ENCODE data around the gene PAF1. TPM values are rescaled to one million over a fixed set of nuclear protein-coding genes. Genes with fewer than 3 reads are reported as not detected.

PAF1 gene
- total RNA-seq, 1 donor from 2014 or later = 36.2 TPM

DNA sequence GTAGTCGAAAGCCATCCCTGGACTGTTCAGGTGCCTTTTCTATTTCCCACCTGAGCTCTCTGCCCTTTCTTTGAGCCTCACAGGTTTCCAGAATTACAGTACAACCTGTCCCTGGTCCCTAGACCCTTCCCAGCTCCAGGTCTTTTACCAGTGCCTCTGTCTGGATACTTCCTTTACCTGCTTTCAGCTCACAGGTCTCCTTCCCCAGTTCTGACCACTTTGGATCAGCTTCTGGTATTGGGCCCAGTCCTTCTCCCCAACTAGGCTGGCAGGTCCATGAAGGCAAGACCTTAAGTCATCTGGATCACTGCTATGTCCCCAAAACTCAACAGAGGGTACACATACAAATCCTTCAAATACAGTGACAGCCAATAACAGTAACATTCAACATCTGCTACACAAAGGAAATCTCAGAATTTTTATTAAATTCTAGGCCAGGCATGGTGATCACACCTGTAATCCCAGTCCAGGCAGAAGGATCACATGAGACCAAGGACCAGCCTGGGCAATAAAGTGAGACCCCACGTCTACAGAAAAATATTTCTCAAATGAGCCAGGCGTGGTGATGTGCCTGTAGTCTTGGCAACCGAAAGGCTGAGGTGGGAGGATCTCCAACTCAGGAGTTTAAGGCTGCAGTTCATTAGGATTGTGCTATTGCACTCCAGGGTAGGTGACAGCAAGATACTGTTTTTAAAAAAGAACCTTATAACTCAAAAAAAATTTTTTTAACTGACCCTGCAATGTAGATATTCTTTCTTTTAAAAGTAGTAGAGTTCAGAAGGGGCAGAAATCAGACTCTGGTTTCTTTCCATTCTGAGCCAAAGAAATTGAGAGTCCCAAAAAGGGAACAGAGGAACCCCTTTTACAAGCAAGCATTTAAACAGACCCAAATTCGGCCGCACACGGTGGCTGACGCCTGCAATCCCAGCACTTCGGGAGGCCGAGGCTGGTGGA, 43.5 kb upstream of the PAF1 start:
- Mint-ChIP-seq H3K4me1 (ENCODE audit: low read depth, unreplicated experiment) (peaks cover 8% of the 10 kb centered on the region), H3K36me3 (ENCODE audit: unreplicated experiment) (no peaks in the 10 kb centered on the region), H3K27me3 (ENCODE audit: unreplicated experiment) (peaks cover 9% of the 10 kb centered on the region), H3K9me3 (ENCODE audit: unreplicated experiment) (peaks cover 7% of the 10 kb centered on the region), H3K4me3 (ENCODE audit: unreplicated experiment) (peak overlapping the region; percentile 98), H3K27ac (ENCODE audit: unreplicated experiment) (no peak overlapping the region)
- DNase-seq = no peak
- TF ChIP-seq, protein P1, sequence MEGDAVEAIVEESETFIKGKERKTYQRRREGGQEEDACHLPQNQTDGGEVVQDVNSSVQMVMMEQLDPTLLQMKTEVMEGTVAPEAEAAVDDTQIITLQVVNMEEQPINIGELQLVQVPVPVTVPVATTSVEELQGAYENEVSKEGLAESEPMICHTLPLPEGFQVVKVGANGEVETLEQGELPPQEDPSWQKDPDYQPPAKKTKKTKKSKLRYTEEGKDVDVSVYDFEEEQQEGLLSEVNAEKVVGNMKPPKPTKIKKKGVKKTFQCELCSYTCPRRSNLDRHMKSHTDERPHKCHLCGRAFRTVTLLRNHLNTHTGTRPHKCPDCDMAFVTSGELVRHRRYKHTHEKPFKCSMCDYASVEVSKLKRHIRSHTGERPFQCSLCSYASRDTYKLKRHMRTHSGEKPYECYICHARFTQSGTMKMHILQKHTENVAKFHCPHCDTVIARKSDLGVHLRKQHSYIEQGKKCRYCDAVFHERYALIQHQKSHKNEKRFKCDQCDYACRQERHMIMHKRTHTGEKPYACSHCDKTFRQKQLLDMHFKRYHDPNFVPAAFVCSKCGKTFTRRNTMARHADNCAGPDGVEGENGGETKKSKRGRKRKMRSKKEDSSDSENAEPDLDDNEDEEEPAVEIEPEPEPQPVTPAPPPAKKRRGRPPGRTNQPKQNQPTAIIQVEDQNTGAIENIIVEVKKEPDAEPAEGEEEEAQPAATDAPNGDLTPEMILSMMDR (IDR thresholded peaks at IDR 0.05; ENCODE audit: partially characterized antibody, unreplicated experiment) = no peak

DNA sequence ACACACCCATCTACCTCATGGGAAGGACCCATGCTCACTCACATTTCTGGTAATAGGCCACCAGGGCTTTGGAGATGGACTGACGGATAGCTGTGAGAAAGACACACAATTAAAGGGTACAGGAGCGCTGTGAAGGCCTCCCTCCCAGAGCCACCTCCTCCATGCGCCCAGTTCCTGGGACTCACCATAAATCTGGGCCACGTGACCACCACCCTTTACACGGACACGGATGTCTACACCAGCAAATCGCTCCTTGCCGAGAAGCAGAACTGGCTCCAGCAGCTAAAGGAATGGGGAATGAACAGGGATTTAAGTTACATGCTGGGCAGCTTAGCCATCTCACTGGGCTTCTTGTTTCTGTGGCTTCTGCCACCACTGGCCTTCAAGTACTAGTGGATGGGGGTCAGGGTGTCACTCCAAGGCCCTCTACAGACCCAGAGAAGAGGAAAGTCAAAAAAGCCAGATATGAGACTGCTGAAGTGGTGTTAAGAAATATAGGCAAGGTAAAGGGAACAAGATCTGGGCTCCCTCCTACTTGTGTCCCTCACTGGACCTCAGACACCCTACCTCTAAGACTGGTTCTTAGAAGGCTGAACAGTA, 42.7 kb upstream of the PAF1 start:
- H3K9me3 Mint-ChIP-seq (ENCODE audit: unreplicated experiment) = peaks cover 7% of the 10 kb centered on the region
- no peak overlapping the region for H3K27ac Mint-ChIP-seq (ENCODE audit: unreplicated experiment)
- H3K36me3 Mint-ChIP-seq (ENCODE audit: unreplicated experiment) = no peaks in the 10 kb centered on the region
- TF ChIP-seq, protein P1 (IDR thresholded peaks at IDR 0.05; ENCODE audit: partially characterized antibody, unreplicated experiment) = no peak
- peak overlapping the region; percentile 30 for H3K4me3 Mint-ChIP-seq (ENCODE audit: unreplicated experiment)
- no peak for DNase-seq
- H3K4me1 Mint-ChIP-seq (ENCODE audit: low read depth, unreplicated experiment) = peaks cover 8% of the 10 kb centered on the region
- peaks cover 9% of the 10 kb centered on the region for H3K27me3 Mint-ChIP-seq (ENCODE audit: unreplicated experiment)

DNA sequence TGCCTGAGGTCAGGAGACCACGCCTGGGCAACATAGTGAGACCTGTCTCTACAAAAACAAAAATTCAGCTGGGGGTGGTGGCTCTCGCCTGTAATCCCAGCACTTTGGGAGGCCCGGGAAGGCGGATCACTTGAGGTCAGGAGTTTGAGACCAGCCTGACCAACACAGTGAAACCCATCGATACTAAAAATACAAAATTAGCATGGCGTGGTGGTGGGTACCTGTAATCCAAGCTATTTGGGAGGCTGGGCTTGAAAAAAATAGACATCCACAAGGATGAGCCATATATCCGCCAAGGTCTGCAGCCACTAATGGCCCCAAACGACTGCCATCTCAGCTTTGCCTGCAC, 41.7 kb upstream of the PAF1 start:
- no peak overlapping the region for H3K4me3 Mint-ChIP-seq (ENCODE audit: unreplicated experiment)
- H3K36me3 Mint-ChIP-seq (ENCODE audit: unreplicated experiment) = no peaks in the 10 kb centered on the region
- peaks cover 10% of the 10 kb centered on the region for H3K27me3 Mint-ChIP-seq (ENCODE audit: unreplicated experiment)

DNA sequence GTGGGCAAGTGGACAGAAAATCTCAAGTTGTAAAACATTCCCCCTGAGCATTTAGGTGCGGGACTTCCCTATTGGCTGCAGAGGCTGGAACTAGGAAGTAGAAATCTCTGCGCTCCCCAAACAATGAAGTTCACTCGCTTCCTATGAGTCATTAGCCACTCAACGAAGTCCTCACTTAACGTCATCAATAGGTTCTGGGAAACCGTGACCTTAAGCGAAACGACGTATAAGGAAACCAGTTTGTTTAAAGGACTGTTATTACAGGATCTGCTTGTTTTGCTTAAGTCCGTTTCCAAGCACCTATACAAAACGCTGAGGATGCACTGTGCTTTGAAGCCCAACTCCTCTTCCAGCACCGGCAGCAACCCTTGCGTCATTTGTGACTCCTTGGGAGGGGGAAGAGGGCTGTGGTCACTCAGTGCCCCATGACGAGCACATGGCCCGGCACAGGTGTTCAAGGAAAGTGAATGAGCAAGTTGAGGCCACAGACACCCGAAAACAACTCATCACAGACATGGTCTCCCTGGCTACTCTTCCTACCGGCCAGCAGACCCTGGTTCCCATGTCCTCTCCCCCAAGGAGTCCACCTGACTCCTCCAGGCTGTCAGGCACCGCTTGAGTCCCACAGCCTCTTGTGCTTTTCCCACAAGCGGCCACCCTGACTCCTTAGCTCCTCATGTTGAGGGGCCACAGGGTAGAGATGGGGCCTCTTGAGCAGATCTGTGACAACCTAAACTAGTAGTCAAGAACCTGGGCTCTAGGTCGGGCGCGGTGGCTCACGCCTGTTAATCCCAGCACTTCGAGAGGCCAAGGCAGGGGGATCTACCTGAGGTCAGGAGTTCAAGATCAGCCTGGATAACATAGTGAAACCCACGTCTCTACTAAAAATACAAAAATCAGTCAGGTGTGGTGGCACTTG, 40.0 kb upstream of the PAF1 start:
- TF ChIP-seq, protein P1 (IDR thresholded peaks at IDR 0.05; ENCODE audit: partially characterized antibody, unreplicated experiment) = no peak
- peaks cover 7% of the 10 kb centered on the region for H3K9me3 Mint-ChIP-seq (ENCODE audit: unreplicated experiment)
- peaks cover 10% of the 10 kb centered on the region for H3K27me3 Mint-ChIP-seq (ENCODE audit: unreplicated experiment)
- no peak overlapping the region for H3K27ac Mint-ChIP-seq (ENCODE audit: unreplicated experiment)
- DNase-seq = no peak
- peaks cover 5% of the 10 kb centered on the region for H3K4me1 Mint-ChIP-seq (ENCODE audit: low read depth, unreplicated experiment)
- H3K4me3 Mint-ChIP-seq (ENCODE audit: unreplicated experiment) = no peak overlapping the region
- no peaks in the 10 kb centered on the region for H3K36me3 Mint-ChIP-seq (ENCODE audit: unreplicated experiment)

More for the DNA sequence above, 41.7 kb upstream of the PAF1 start:
- peaks cover 10% of the 10 kb centered on the region for H3K4me1 Mint-ChIP-seq (ENCODE audit: low read depth, unreplicated experiment)
- H3K27ac Mint-ChIP-seq (ENCODE audit: unreplicated experiment) = no peak overlapping the region
- peaks cover 7% of the 10 kb centered on the region for H3K9me3 Mint-ChIP-seq (ENCODE audit: unreplicated experiment)
- TF ChIP-seq, protein P1 (IDR thresholded peaks at IDR 0.05; ENCODE audit: partially characterized antibody, unreplicated experiment) = no peak
- DNase-seq = no peak

Data from glutamatergic neuron (in vitro differentiated cells).